SU-DHL-6 (cell line): ENCODE data around the gene DEPDC5.

ENCODE experiments used
- H2AFZ ChIP-seq: fragments of 200-600 bp; sonication (generic); 2 replicates; pipeline ENCODE4 v1.6.1; 2014; ENCODE audit warnings: low read depth, mild to moderate bottlenecking, moderate library complexity, mixed read lengths, antibody characterized with exemption, low read length; ENCODE audit not compliant: severe bottlenecking
- H3F3A ChIP-seq: fragments of 200-600 bp; shearing (Covaris generic); 2 replicates; pipeline ENCODE4 v1.6.0; 2016; ENCODE audit warnings: antibody characterized with exemption, mild to moderate bottlenecking; ENCODE audit not compliant: insufficient read depth
- H3K27ac ChIP-seq: fragments of 200-600 bp; sonication (generic); 2 replicates; pipeline ENCODE4 v1.5.1; 2016; ENCODE audit warnings: low read depth, mild to moderate bottlenecking, low read length, moderate library complexity, mixed read lengths
- H3K27me3 ChIP-seq: fragments of 200-600 bp; sonication (generic), shearing (Covaris generic); 2 replicates; pipeline ENCODE4 v1.6.0; 2014; ENCODE audit warnings: mild to moderate bottlenecking, low read length
- H3K36me3 ChIP-seq: fragments of 200-600 bp; sonication (generic); 2 replicates; pipeline ENCODE4 v1.6.1; 2014; ENCODE audit warnings: mild to moderate bottlenecking, low read length, mixed read lengths
- H3K4me2 ChIP-seq: fragments of 300-600, 200-600 bp; shearing (Covaris generic), sonication (generic); 2 replicates; pipeline ENCODE4 v1.6.0; 2014; ENCODE audit warnings: low read length, low read depth, mild to moderate bottlenecking; ENCODE audit not compliant: poor library complexity, severe bottlenecking
- H3K4me3 ChIP-seq: fragments of 200-600 bp; sonication (generic); 2 replicates; pipeline ENCODE4 v1.5.1; 2014; ENCODE audit warnings: antibody characterized with exemption, low read length, mild to moderate bottlenecking, mixed read lengths; ENCODE audit not compliant: insufficient read depth, poor library complexity, severe bottlenecking
- H3K79me2 ChIP-seq: fragments of 200-600 bp; sonication (generic); 2 replicates; pipeline ENCODE4 v1.6.1; 2014; ENCODE audit warnings: mild to moderate bottlenecking, low read length, moderate library complexity; ENCODE audit not compliant: insufficient read depth
- H3K9ac ChIP-seq: fragments of 200-600 bp; sonication (generic); 2 replicates; pipeline ENCODE4 v1.7.0; 2014; ENCODE audit warnings: mild to moderate bottlenecking, low read length
- H3K9me2 ChIP-seq: fragments of 200-600 bp; sonication (generic); replicated peaks from 2 replicates; pipeline ENCODE4 v1.6.1; 2014; ENCODE audit warnings: low read length; ENCODE audit not compliant: insufficient read depth
- H3K9me3 ChIP-seq: fragments of 200-600 bp; sonication (generic); 2 replicates; pipeline ENCODE4 v1.6.1; 2014; ENCODE audit warnings: low read length, mixed read lengths; ENCODE audit not compliant: insufficient read depth
- H4K20me1 ChIP-seq: fragments of 200-600 bp; sonication (generic); 2 replicates; pipeline ENCODE4 v1.6.1; 2014; ENCODE audit warnings: low read depth, mild to moderate bottlenecking, antibody characterized with exemption, low read length, moderate library complexity, mixed read lengths
- CTCF ChIP-seq: fragments of 200-600 bp; sonication (generic); IDR thresholded peaks from one replicate; pipeline ENCODE4 v1.5.1; 2017; ENCODE audit warnings: antibody characterized with exemption, mild to moderate bottlenecking, low read length, moderate library complexity; ENCODE audit not compliant: insufficient read depth, poor library complexity, severe bottlenecking
- EZH2phosphoT487 ChIP-seq: fragments of 200-600 bp; sonication (generic), shearing (Covaris generic); conservative IDR thresholded peaks from 2 replicates; pipeline ENCODE4 v1.6.1; 2018; ENCODE audit warnings: mild to moderate bottlenecking, antibody characterized with exemption, low read length, moderate library complexity, mixed read lengths

Gene DEPDC5

DNA sequence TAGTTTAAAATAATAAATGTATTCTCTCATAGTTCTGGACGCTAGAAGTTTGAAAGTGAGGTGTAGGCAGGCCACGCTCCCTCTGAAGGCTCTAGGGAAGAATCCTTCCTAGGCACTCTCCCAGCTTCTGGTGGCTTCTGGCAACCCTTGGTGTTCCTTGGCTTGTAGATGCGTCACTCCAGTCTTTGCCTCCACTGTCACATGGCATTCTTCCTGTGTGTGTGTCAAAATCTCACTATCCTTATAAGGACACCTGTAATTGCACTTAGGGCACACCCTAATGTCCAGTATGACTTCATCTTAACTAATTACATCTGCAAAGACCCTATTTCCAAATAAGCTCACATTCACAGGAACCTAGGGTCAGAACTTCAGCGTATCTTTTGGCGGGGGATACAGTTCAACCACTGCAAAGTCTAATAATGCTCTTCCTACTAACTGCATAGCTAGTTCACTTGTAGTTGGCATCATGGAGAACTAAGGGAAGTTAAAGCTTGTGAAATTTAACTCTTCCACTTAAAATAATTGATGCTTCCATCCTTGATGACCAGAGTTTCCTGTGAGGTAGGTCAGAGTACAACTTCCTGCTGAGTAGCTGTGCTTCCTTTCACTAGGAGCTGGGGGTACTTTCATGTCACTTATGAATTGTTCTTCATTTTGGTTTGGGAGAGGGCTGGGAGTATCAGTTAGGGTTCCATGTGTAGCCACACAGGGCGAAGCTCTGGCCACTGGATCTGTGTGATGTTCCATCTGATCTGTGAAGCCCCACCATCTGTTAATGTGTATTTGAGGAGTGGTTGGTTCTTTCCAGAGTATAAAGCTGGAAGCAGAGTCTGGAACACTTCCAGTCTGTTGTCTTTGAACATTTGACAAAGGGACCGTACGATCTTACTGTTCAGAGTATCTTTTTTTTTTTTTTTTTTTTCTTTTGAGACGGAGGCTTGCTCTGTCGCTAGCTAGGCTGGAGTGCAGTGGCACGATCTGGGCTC is 201.0 kb downstream of the DEPDC5 start:
- no peak overlapping the region for H3K27ac ChIP-seq
- no peaks in the 10 kb centered on the region for H3K27me3 ChIP-seq
- H3K4me2 ChIP-seq: no peak overlapping the region
- no peak overlapping the region for H2AFZ ChIP-seq
- no peaks in the 10 kb centered on the region for H3K9me3 ChIP-seq
- peaks cover 16% of the 10 kb centered on the region; the same call in 1 of the 2 replicates for H3F3A ChIP-seq
- TF ChIP-seq EZH2phosphoT487 (no peak), CTCF (no peak)
- peaks cover 62% of the 10 kb centered on the region for H3K79me2 ChIP-seq
- H3K4me3 ChIP-seq: no peak overlapping the region
- no peaks in the 10 kb centered on the region for H3K9me2 ChIP-seq
- peaks cover 49% of the 10 kb centered on the region for H4K20me1 ChIP-seq
- no peak overlapping the region for H3K9ac ChIP-seq
- H3K36me3 ChIP-seq: peaks cover 36% of the 10 kb centered on the region

DNA sequence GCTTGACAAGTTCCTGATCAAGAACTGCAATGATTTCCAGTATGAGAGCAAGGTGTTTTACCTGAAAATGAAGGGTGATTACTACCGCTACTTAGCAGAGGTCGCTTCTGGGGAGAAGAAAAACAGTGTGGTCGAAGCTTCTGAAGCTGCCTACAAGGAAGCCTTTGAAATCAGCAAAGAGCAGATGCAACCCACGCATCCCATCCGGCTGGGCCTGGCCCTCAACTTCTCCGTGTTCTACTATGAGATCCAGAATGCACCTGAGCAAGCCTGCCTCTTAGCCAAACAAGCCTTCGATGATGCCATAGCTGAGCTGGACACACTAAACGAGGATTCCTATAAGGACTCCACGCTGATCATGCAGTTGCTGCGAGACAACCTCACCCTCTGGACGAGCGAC is 202.5 kb downstream of the DEPDC5 start:
- peaks cover 44% of the 10 kb centered on the region for H4K20me1 ChIP-seq
- H3K27ac ChIP-seq: no peak overlapping the region
- TF ChIP-seq EZH2phosphoT487 (no peak), CTCF (no peak)
- H2AFZ ChIP-seq: no peak overlapping the region
- H3K9ac ChIP-seq: no peak overlapping the region
- H3K27me3 ChIP-seq: no peaks in the 10 kb centered on the region
- H3K79me2 ChIP-seq: peaks cover 47% of the 10 kb centered on the region
- peaks cover 18% of the 10 kb centered on the region; the same call in 1 of the 2 replicates for H3F3A ChIP-seq
- H3K36me3 ChIP-seq: peaks cover 30% of the 10 kb centered on the region; the same call in 1 of the 2 replicates
- no peak overlapping the region for H3K4me3 ChIP-seq
- no peaks in the 10 kb centered on the region for H3K9me3 ChIP-seq
- no peaks in the 10 kb centered on the region for H3K9me2 ChIP-seq
- no peak overlapping the region for H3K4me2 ChIP-seq
